Loucy (cell line): ENCODE data around the gene DIPK1A.

Experiments
- EZH2phosphoT487 ChIP-seq: fragments of 200-600 bp; IDR thresholded peaks from 2 replicates; pipeline ENCODE4 v1.6.1; 2018; ENCODE audit warnings: antibody characterized with exemption, mild to moderate bottlenecking, moderate library complexity, borderline replicate concordance
- TF ChIP-seq, protein P1 (sequence below): fragments of 200-600 bp; sonication (generic); conservative IDR thresholded peaks from 2 replicates; pipeline ENCODE4 v1.5.1; 2014; ENCODE audit warnings: mild to moderate bottlenecking, antibody characterized with exemption, low read length

DNA sequence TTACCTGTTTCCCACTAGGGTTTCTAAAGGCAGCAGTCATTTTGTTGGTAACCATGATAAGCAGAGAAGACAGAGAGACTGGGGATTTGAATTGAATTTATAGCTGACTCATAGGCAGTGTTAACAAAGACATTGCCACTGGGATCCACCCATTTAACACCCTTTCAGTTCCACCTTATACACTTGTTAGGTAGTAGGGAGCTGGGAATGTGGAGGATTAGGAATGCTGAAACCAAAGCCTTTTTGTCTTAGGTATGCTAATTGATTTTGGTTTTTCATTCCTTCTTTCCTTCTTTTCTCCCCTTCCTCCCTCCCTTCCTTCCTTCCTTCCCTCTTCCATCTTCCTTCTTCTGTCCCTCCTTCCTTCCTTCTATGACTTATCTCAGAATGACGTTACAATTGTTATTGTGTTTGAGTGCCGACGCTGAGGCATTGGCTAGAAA lies 168.9 kb downstream of the DIPK1A start:
- TF ChIP-seq, protein P1, sequence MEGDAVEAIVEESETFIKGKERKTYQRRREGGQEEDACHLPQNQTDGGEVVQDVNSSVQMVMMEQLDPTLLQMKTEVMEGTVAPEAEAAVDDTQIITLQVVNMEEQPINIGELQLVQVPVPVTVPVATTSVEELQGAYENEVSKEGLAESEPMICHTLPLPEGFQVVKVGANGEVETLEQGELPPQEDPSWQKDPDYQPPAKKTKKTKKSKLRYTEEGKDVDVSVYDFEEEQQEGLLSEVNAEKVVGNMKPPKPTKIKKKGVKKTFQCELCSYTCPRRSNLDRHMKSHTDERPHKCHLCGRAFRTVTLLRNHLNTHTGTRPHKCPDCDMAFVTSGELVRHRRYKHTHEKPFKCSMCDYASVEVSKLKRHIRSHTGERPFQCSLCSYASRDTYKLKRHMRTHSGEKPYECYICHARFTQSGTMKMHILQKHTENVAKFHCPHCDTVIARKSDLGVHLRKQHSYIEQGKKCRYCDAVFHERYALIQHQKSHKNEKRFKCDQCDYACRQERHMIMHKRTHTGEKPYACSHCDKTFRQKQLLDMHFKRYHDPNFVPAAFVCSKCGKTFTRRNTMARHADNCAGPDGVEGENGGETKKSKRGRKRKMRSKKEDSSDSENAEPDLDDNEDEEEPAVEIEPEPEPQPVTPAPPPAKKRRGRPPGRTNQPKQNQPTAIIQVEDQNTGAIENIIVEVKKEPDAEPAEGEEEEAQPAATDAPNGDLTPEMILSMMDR: no peak
- TF ChIP-seq EZH2phosphoT487: no peak
